ENCODE measurements around the gene MCFD2.

- TF ChIP-seq SPI1 (IDR thresholded peaks at IDR 0.05; ENCODE audit: borderline replicate concordance, low read depth) (no peak), CTCF (IDR thresholded peaks at IDR 0.05; ENCODE audit: insufficient read depth, low read length) (no peak), POLR2AphosphoS5 (IDR thresholded peaks at IDR 0.05; ENCODE audit: low read depth) (no peak)
- TF ChIP-seq, protein P1, sequence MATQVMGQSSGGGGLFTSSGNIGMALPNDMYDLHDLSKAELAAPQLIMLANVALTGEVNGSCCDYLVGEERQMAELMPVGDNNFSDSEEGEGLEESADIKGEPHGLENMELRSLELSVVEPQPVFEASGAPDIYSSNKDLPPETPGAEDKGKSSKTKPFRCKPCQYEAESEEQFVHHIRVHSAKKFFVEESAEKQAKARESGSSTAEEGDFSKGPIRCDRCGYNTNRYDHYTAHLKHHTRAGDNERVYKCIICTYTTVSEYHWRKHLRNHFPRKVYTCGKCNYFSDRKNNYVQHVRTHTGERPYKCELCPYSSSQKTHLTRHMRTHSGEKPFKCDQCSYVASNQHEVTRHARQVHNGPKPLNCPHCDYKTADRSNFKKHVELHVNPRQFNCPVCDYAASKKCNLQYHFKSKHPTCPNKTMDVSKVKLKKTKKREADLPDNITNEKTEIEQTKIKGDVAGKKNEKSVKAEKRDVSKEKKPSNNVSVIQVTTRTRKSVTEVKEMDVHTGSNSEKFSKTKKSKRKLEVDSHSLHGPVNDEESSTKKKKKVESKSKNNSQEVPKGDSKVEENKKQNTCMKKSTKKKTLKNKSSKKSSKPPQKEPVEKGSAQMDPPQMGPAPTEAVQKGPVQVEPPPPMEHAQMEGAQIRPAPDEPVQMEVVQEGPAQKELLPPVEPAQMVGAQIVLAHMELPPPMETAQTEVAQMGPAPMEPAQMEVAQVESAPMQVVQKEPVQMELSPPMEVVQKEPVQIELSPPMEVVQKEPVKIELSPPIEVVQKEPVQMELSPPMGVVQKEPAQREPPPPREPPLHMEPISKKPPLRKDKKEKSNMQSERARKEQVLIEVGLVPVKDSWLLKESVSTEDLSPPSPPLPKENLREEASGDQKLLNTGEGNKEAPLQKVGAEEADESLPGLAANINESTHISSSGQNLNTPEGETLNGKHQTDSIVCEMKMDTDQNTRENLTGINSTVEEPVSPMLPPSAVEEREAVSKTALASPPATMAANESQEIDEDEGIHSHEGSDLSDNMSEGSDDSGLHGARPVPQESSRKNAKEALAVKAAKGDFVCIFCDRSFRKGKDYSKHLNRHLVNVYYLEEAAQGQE (IDR thresholded peaks at IDR 0.05; ENCODE audit: insufficient replicate concordance, low read depth): no peak
These were observed 41.5 kb upstream of the MCFD2 start for GRCh38 chr2:46956981-46957531.

Data from HL-60 (cell line).